Natural killer cell (primary cell): ENCODE data around the gene ATP6V0B. TPM values are rescaled to one million over a fixed set of nuclear protein-coding genes. Genes with fewer than 3 reads are reported as not detected.

Experiments used
- ATAC-seq, 3 donors: fragments of 150-1000 bp in 2 of 3; fragments of 200-7000 bp in 1 of 3; cut with Tn5 transposase; 1 replicate in 1 of 3; 2 replicates in 2 of 3; pipeline ENCODE4 v1.10.0; 2021; ENCODE audit warnings: mild to moderate bottlenecking in 2 of 3, moderate library complexity in 2 of 3
- DNase-seq, 2 donors: peaks; one replicate each; pipeline versions ENCODE4 v3.0.0 to v3.0.0-alpha.2; 2013 to 2021; ENCODE audit warnings: mixed read lengths in 1 of 2
- H3K27ac ChIP-seq: one replicate; pipeline ENCODE4 v1.5.1; 2013; ENCODE audit warnings: mild to moderate bottlenecking, low read length
- H3K27me3 ChIP-seq: one replicate; pipeline ENCODE4 v1.6.1; 2013; ENCODE audit warnings: low read length; ENCODE audit not compliant: control insufficient read depth, insufficient read depth
- H3K36me3 ChIP-seq: one replicate; pipeline ENCODE4 v1.6.1; 2013; ENCODE audit warnings: low read length; ENCODE audit not compliant: control insufficient read depth, insufficient read depth
- H3K4me1 ChIP-seq: one replicate; pipeline ENCODE4 v1.6.1; 2013; ENCODE audit warnings: low read length; ENCODE audit not compliant: control insufficient read depth, insufficient read depth
- H3K4me3 ChIP-seq: one replicate; pipeline ENCODE4 v1.5.1; 2013; ENCODE audit warnings: low read length
- H3K9me3 ChIP-seq: one replicate; pipeline ENCODE4 v1.6.1; 2013; ENCODE audit warnings: low read length; ENCODE audit not compliant: control insufficient read depth, insufficient read depth
- H3K27ac Mint-ChIP-seq, 2 donors: one replicate each; pipeline ENCODE4 v1.8.0; 2022; ENCODE audit warnings: mild to moderate bottlenecking in 2 of 2, mixed read lengths in 2 of 2, moderate library complexity in 1 of 2
- H3K27me3 Mint-ChIP-seq, 2 donors: one replicate each; pipeline ENCODE4 v1.8.0; 2022; ENCODE audit warnings: low read depth in 2 of 2, mixed read lengths in 2 of 2
- H3K36me3 Mint-ChIP-seq: one replicate; pipeline ENCODE4 v1.8.0; 2022; ENCODE audit warnings: mixed read lengths
- H3K4me1 Mint-ChIP-seq, 2 donors: one replicate each; pipeline ENCODE4 v1.8.0; 2022; ENCODE audit warnings: mixed read lengths in 2 of 2
- H3K4me3 Mint-ChIP-seq: one replicate; pipeline ENCODE4 v1.8.0; 2022; ENCODE audit warnings: mild to moderate bottlenecking, moderate library complexity, mixed read lengths
- H3K9me3 Mint-ChIP-seq, 2 donors: one replicate each; pipeline ENCODE4 v1.8.0; 2022; ENCODE audit warnings: mixed read lengths in 2 of 2
- WGBS: methylation state at CpG from one replicate; pipeline ENCODE4 v1.1.7; 2013; ENCODE audit warnings: missing lambda C conversion rate; ENCODE audit not compliant: insufficient coverage; 5-methylcytosine and 5-hydroxymethylcytosine counted together
- intact Hi-C: fragments of 100-400 bp; cut with micrococcal nuclease; formaldehyde crosslinking; loops from one replicate; pipeline ENCODE4 v1.14.2; 2022
- total RNA-seq, 4 donors: library from RNA; stranded (reverse); fragments of 120-200 nt in 1 of 4; gene quantifications; one replicate each; pipeline versions ENCODE4 v1.2.3 to v1.2.4, GENCODE V29; 2013 to 2022
- TF ChIP-seq, protein P1 (sequence below): fragments of 200-600 bp; IDR thresholded peaks from one replicate; pipeline ENCODE4 v1.8.0; 2022; ENCODE audit warnings: antibody characterized with exemption

The ATP6V0B gene
- total RNA-seq, 3 donors from 2014 or later (not counting 1 experiment from before 2014, with no cell fraction given): 76.3 to 115 (median 113) TPM

DNA sequence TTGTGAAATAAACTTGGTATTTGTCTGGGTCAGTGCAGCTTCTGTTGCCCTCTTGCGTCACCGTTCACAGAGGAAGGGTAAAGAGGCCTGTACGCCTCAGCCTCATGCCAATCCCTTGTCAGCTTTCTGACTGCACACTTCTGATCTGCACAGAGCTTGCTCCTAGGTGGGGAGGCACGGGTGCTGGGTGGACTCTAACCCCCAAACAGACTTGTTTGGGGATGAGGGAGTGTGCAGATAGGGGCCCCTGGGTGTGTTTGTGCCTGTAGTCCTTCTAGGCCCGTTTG, 3.4 kb downstream of the ATP6V0B start:
- H3K27me3 ChIP-seq: no peaks in the 10 kb centered on the region
- peak overlapping the region; percentile 76 for H3K4me3 Mint-ChIP-seq
- H3K36me3 ChIP-seq: peaks cover 18% of the 10 kb centered on the region
- H3K27ac Mint-ChIP-seq: no peak overlapping the region
- 79% methylated on average over 5 of the region's 5 CpGs for whole genome bisulfite sequencing
- H3K4me1 Mint-ChIP-seq: peaks cover 40 to 73% of the 10 kb centered on the region in 2 donors
- intact Hi-C loops: no loop called here
- no peaks in the 10 kb centered on the region for H3K9me3 Mint-ChIP-seq
- H3K27me3 Mint-ChIP-seq: no peaks in the 10 kb centered on the region
- no peak for ATAC-seq
- TF ChIP-seq, protein P1, sequence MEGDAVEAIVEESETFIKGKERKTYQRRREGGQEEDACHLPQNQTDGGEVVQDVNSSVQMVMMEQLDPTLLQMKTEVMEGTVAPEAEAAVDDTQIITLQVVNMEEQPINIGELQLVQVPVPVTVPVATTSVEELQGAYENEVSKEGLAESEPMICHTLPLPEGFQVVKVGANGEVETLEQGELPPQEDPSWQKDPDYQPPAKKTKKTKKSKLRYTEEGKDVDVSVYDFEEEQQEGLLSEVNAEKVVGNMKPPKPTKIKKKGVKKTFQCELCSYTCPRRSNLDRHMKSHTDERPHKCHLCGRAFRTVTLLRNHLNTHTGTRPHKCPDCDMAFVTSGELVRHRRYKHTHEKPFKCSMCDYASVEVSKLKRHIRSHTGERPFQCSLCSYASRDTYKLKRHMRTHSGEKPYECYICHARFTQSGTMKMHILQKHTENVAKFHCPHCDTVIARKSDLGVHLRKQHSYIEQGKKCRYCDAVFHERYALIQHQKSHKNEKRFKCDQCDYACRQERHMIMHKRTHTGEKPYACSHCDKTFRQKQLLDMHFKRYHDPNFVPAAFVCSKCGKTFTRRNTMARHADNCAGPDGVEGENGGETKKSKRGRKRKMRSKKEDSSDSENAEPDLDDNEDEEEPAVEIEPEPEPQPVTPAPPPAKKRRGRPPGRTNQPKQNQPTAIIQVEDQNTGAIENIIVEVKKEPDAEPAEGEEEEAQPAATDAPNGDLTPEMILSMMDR: no peak
- H3K36me3 Mint-ChIP-seq: peaks cover 9% of the 10 kb centered on the region
- H3K4me3 ChIP-seq: no peak overlapping the region
- no peak overlapping the region for H3K27ac ChIP-seq
- peaks cover 49% of the 10 kb centered on the region for H3K4me1 ChIP-seq
- no peak for DNase-seq
- H3K9me3 ChIP-seq: no peaks in the 10 kb centered on the region

DNA sequence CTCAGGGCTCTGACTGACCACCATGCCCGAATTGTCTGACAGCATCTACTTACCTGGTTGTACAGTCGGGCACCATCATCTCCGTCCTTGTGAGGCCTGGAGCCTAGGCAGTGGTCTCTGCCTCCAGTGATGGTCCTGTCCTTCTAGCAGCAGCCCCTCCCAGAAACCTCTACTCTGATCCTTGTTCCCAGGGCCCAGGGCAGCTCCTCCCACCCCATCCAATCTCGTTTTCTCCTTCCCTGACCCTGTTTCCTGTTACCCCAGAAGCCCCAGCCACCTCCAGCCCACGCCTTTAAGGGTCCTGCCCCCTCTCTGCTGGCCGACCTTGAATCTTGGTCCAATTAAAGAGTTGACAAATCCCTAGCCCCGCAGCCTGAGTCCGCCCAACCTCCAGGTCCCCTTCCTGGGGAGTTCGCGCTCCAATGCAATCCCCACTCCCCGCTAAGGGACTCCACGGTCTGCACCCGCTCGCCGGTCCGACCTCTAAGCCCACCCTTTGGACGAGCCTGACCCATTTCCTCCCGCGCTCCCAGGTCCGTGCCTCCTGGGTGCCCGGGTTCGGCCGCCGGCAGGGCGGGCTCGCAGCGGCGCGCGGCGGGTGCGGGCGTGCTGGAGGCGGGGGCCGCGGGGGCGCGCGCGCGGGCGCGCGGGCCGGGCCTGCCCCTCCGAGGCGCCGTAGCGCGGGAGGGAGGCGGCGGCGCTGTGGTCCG, 3.9 kb downstream of the ATP6V0B start, which contains the start of gene B4GALT2:
Gene B4GALT2 (plus strand): TSS at position 660 of the 710 bp plus-strand sequence. CDS start 1,951 bp downstream, outside the sequence.
- intact Hi-C loops: no loop called here
- no peak within 1 kb of the TSS for H3K27ac ChIP-seq
- WGBS: 8% methylated on average over 54 of the region's 54 CpGs
- peak within 1 kb of the TSS in 1 of 2 donors; percentile 60 for H3K27ac Mint-ChIP-seq
- peaks cover 35 to 70% of the 10 kb centered on the region in 2 donors for H3K4me1 Mint-ChIP-seq
- TF ChIP-seq, protein P1: no peak
- no peaks in the 10 kb centered on the region for H3K9me3 Mint-ChIP-seq
- no peaks in the 10 kb centered on the region for H3K27me3 Mint-ChIP-seq
- no peaks in the 10 kb centered on the region for H3K27me3 ChIP-seq
- DNase-seq (peak; percentile 53 to 63), ATAC-seq (peak in 2 of 3 donors; percentile 28 to 32)
- H3K4me1 ChIP-seq: peaks cover 49% of the 10 kb centered on the region
- peaks cover 9% of the 10 kb centered on the region for H3K36me3 Mint-ChIP-seq
- H3K9me3 ChIP-seq: no peaks in the 10 kb centered on the region
- H3K4me3 Mint-ChIP-seq: peak within 1 kb of the TSS; percentile 90
- peaks cover 18% of the 10 kb centered on the region for H3K36me3 ChIP-seq
- peak within 1 kb of the TSS; percentile 39 for H3K4me3 ChIP-seq

DNA sequence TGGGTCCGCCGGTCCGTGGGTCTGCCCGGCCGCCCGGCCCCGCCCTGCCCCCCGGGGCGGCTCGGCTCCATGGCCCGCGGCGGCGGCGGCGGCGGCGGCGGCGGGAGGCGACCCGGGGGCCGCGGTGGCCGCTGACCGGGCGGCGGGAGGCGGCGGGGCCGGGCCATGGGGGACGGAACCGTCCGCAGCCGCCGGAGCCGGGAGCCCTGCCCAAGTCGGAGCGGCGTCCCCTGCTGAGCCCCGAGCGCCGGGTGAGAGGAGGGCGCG, 4.4 kb downstream of the ATP6V0B start:
- Histone ChIP-seq H3K36me3 (peaks cover 18% of the 10 kb centered on the region), H3K27ac (no peak overlapping the region), H3K4me3 (no peak overlapping the region), H3K27me3 (no peaks in the 10 kb centered on the region), H3K9me3 (no peaks in the 10 kb centered on the region), H3K4me1 (peaks cover 44% of the 10 kb centered on the region)
- under 1% methylated on average over 45 of the region's 45 CpGs for WGBS
- no peaks in the 10 kb centered on the region for H3K9me3 Mint-ChIP-seq
- H3K27me3 Mint-ChIP-seq: no peaks in the 10 kb centered on the region
- intact Hi-C loops: no loop called here
- no peak overlapping the region for H3K27ac Mint-ChIP-seq
- no peak for ATAC-seq
- no peak for DNase-seq
- H3K4me1 Mint-ChIP-seq: peaks cover 30 to 65% of the 10 kb centered on the region in 2 donors
- TF ChIP-seq, protein P1: no peak
- no peak overlapping the region for H3K4me3 Mint-ChIP-seq
- H3K36me3 Mint-ChIP-seq: peaks cover 9% of the 10 kb centered on the region
